Adrenal gland (tissue), 12 donors: Measurements from ENCODE around the gene SAV1. TPM values are rescaled to one million over a fixed set of nuclear protein-coding genes. Genes with fewer than 3 reads are reported as not detected.
"Not testable (repeated sequence)": the region's sequence is repeated elsewhere in the genome, so short reads cannot be mapped to it uniquely, and the experiment has no call there.

Experiments used
- DNase-seq, 7 donors: peaks; one replicate each; pipeline ENCODE4 v3.0.0-alpha.2; 2019 to 2020
- H3K27ac ChIP-seq, 5 donors: fragments of 200-600 bp; sonication (generic) in 4 of 5; 1 replicate in 3 of 5; 2 replicates in 2 of 5; pipeline versions ENCODE4 v1.5.1 to v1.8.0; 2016 to 2020; ENCODE audit warnings: mild to moderate bottlenecking in 1 of 5
- H3K27me3 ChIP-seq: fragments of 200-600 bp; 2 replicates; pipeline ENCODE4 v1.8.0; 2021
- H3K36me3 ChIP-seq, 2 donors: fragments of 200-600 bp; replicated peaks in 1 of 2; 1 replicate in 1 of 2; 2 replicates in 1 of 2; pipeline versions ENCODE4 v1.5.1 to v1.8.0; 2018 to 2022
- H3K4me1 ChIP-seq, 2 donors: fragments of 200-600 bp; replicated peaks in 1 of 2; 1 replicate in 1 of 2; 2 replicates in 1 of 2; pipeline versions ENCODE4 v1.5.1 to v1.8.0; 2018 to 2021
- H3K4me3 ChIP-seq, 4 donors: fragments of 200-600 bp; sonication (generic) in 3 of 4; one replicate each; pipeline ENCODE4 v1.5.1; 2016 to 2018
- H3K9me3 ChIP-seq, 3 donors: fragments of 200-600 bp; sonication (generic) in 1 of 3; replicated peaks in 1 of 3; 1 replicate in 2 of 3; 2 replicates in 1 of 3; pipeline versions ENCODE4 v1.5.1 to v1.8.0; 2016 to 2021
- POLR2A ChIP-seq, 2 donors: fragments of 450-650 bp; IDR thresholded peaks; one replicate each; pipeline ENCODE4 v1.6.1; 2017; ENCODE audit warnings: antibody characterized with exemption in 2 of 2, mild to moderate bottlenecking in 2 of 2, moderate library complexity in 1 of 2
- WGBS, 4 donors: extraction: QIAGEN DNeasy Blood & Tissue Kit in 2 of 4; methylation state at CpG; one replicate each; pipeline versions ENCODE4 v1.1.5 to v1.1.7; 2013 to 2017; 5-methylcytosine and 5-hydroxymethylcytosine counted together
- intact Hi-C, 2 donors: fragments of 100-400 bp; cut with DNase I; formaldehyde crosslinking; loops; one replicate each; pipeline versions ENCODE4 v1.14.1 to v1.15.0; 2022 to 2023
- polyA plus RNA-seq, 3 donors: library from polyadenylated mRNA; stranded (reverse); fragments of 200-250 nt in 2 of 3; fragments of 350-450 nt in 1 of 3; fragmentation: Illumina TruSeq in 1 of 3; extraction: RNeasy Lipid Tissue Mini Kit (QIAGEN cat#74804) in 1 of 3; gene quantifications; one replicate each; pipeline ENCODE4 v1.2.3, GENCODE V29; 2013 to 2014
- total RNA-seq, 9 donors: library from RNA; depleted of rRNA in 4 of 9; stranded (reverse); fragments of >200 nt in 4 of 9; fragments of 120-200 nt in 1 of 9; fragmentation: NEBNext Ultra II Directional in 1 of 9; extraction: Animal tissue kit (Norgen Biotek cat#: 25700) in 1 of 9; gene quantifications; one replicate each; pipeline versions ENCODE4 v1.1.0 to v1.2.4, GENCODE V29; 2013 to 2023
- TF ChIP-seq, protein P1 (sequence below), 6 experiments: fragments of 450-650 bp in 4 of 6; fragments of 200-600 bp in 2 of 6; sonication (generic) in 1 of 6; IDR thresholded peaks; 1 replicate in 5 of 6; 2 replicates in 1 of 6; pipeline versions ENCODE4 v1.5.1 to v1.8.0; 2016 to 2021; ENCODE audit warnings: antibody characterized with exemption in 6 of 6, mild to moderate bottlenecking in 2 of 6, moderate library complexity in 1 of 6
- donor health status: healthy with polysubstance abuse.
- donor health status: Bipolar disorder and iron deficiency.
- donor health status: DM: yes; HTN: yes; CAD: no.
- donor health status: DM: no; HTN: no; CAD: no.
- donor health status: DM: no; HTN: no; CAD: no.
- donor health status: DM: yes; HTN: yes; CAD: no.

The SAV1 gene
- total and polyA plus RNA-seq, 12 donors = 14.8 to 39.2 (median 26.9) TPM

DNA sequence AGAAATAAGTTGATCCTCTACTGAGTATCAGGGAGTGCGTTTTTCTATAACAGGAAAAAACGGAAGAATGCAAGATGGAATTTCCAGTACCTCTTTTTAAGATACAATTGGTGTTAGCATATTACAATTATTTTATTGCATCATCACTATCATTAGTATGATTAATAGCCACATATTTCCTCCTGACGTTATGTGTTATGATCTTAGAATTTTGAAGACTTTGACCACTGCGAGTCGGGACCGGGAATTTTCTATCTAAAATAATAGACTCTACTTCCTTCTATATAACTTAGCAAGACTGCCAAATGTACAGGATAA is 679 bp upstream of the SAV1 start:
- H3K27ac ChIP-seq = peak overlapping the region; percentile 93 to 98 (median 96)
- 5 to 7% (median 6%) methylated on average over 6 of the region's 6 CpGs for WGBS, 4 donors

DNA sequence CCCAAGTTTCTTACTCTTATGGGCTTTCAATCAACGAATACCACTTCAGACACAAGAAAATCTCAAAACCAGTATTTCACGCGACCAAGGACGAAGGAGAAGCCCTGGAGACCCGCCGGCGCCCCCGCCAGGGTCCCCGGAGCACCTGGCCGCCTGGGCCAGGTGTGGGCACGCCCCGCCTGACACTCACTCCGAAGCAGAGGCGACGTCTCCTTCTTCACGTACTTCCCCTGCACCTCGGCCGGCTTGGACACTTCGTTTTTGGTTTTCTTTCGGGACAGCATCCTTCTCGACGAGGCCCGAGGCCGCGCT is 466 bp downstream of the SAV1 start:
- intact Hi-C loops = no loop called here
- WGBS, 4 donors = 0 to 2% (median 0%) methylated on average over 8 to 25 of the region's 25 CpGs

More for the DNA sequence above, 679 bp upstream of the SAV1 start:
- Histone ChIP-seq H3K9me3 (no peaks in the 10 kb centered on the region), H3K27me3 (no peaks in the 10 kb centered on the region), H3K4me1 (peaks cover 4 to 27% of the 10 kb centered on the region in 2 donors), H3K4me3 (peak overlapping the region in 3 of 4 donors; percentile 49 to 90 (median 59)), H3K36me3 (peaks cover 0 to 4% of the 10 kb centered on the region in 2 donors)
- intact Hi-C loops = no loop called here
- no peak for TF ChIP-seq POLR2A (IDR thresholded peaks at IDR 0.05)
- TF ChIP-seq, protein P1, sequence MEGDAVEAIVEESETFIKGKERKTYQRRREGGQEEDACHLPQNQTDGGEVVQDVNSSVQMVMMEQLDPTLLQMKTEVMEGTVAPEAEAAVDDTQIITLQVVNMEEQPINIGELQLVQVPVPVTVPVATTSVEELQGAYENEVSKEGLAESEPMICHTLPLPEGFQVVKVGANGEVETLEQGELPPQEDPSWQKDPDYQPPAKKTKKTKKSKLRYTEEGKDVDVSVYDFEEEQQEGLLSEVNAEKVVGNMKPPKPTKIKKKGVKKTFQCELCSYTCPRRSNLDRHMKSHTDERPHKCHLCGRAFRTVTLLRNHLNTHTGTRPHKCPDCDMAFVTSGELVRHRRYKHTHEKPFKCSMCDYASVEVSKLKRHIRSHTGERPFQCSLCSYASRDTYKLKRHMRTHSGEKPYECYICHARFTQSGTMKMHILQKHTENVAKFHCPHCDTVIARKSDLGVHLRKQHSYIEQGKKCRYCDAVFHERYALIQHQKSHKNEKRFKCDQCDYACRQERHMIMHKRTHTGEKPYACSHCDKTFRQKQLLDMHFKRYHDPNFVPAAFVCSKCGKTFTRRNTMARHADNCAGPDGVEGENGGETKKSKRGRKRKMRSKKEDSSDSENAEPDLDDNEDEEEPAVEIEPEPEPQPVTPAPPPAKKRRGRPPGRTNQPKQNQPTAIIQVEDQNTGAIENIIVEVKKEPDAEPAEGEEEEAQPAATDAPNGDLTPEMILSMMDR (IDR thresholded peaks at IDR 0.05) = no peak
- no peak for DNase-seq

DNA sequence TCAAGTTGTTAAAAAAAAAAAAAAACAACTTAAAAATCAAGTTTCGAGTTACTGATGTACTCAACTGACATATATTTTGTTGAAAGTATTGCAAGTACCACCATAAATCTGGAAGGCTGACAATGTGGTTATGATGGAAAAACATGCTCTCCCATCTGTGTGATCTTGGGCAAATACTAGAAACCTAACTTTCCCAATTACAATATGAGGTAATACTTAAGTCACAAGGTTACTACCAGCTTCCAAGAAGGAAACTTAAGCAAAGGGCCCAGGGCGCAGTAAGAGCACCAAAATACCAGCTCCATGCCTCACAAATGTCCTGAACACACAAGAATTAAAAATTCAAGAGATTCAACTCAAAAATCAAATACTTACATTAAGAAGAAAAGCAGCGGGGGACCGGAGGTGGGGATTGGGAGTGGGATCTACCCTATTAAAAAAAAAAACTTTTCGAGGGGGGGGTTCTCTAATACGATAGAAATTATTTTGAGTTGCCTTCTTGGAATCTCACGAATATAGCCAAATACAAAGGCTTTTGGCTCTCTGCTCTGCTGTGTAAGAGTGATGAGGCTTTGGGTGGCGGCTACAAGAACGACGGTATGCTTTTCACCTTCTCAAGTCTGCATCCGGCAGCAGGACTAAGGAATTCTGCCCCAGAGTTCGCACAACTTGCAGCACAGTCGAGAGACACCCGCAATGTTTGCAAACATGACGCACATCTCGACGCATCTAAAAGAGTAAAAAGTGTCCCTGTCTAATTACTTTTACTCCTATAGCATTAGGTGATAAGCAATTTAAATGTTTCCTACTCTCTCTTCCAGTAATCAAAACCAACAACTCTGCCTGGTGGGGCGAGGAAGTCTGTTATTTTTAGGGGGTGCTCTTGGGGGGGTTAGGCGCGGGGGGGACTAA is 1.1 kb downstream of the SAV1 start:
- WGBS, 4 donors = 1 to 2% (median 1%) methylated on average over 20 of the region's 20 CpGs
- Histone ChIP-seq H3K4me3 (peak overlapping the region; percentile 28 to 90 (median 54)), H3K27me3 (no peaks in the 10 kb centered on the region), H3K9me3 (no peaks in the 10 kb centered on the region), H3K4me1 (peaks cover 4 to 25% of the 10 kb centered on the region in 2 donors), H3K36me3 (peaks cover 0 to 4% of the 10 kb centered on the region in 2 donors), H3K27ac (peak overlapping the region; percentile 93 to 98 (median 96))
- peak in 1 of 2 donors; percentile 72 for TF ChIP-seq POLR2A (IDR thresholded peaks at IDR 0.05)
- TF ChIP-seq, protein P1 (IDR thresholded peaks at IDR 0.05) = no peak
- intact Hi-C loops = no loop called here
- peak; percentile 33 to 70 (median 57) for DNase-seq

More for the DNA sequence above, 466 bp downstream of the SAV1 start:
- Histone ChIP-seq H3K36me3 (peaks cover 0 to 4% of the 10 kb centered on the region in 2 donors), H3K27ac (peak overlapping the region; percentile 93 to 98 (median 96)), H3K4me3 (peak overlapping the region; percentile 28 to 90 (median 54)), H3K9me3 (no peaks in the 10 kb centered on the region), H3K27me3 (no peaks in the 10 kb centered on the region), H3K4me1 (peaks cover 4 to 25% of the 10 kb centered on the region in 2 donors)
- peak in 4 of 7 donors; percentile 35 to 62 (median 43) for DNase-seq
- TF ChIP-seq, protein P1 (IDR thresholded peaks at IDR 0.05) = no peak
- TF ChIP-seq POLR2A (IDR thresholded peaks at IDR 0.05) = no peak

DNA sequence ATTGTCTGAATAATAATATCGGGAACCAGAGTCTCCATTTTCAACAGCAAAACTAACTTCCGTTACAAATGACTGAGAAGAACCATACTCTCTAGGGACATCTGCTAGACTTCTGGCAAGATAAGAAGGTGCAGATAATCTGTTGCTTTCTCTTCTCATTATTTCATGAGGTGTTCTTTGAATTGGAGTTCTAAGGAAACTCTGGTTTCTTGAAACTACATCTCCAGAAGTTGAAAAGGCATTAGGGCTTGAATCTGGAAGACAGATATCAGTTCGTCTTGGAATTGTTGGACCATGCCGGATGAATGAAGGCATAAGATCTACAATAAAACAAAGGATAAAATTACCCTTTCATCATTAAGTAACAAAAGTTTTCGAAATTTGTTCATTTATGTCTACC is 2.8 kb downstream of the SAV1 start:
- H3K9me3 ChIP-seq, H3K27me3 ChIP-seq, H3K36me3 ChIP-seq, H3K27ac ChIP-seq, DNase-seq, H3K4me3 ChIP-seq, intact Hi-C loops: not testable (repeated sequence)
- H3K4me1 ChIP-seq = peaks cover 4 to 25% of the 10 kb centered on the region in 2 donors
- 82 to 93% (median 91%) methylated on average over 5 of the region's 5 CpGs for WGBS, 4 donors

DNA sequence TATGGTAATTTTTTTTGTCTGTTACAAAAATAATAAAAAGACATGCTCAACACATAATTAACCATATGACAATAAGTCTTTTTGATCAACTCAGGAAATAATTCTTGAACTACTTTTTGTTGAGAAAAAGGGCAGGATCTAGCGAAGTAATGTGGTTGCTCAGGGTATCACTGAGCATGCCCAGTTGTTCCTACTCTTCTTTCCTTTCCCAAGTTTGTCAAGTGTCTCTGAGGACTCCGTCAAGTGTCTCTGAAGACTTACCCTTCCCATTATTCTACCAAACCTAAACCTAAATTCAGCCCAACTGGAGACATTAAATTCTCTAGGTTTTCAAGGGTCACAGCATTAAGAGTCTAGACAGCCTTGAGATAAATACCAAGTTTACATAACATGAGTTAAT is 3.5 kb downstream of the SAV1 start:
- H3K4me3 ChIP-seq, H3K36me3 ChIP-seq, DNase-seq, intact Hi-C loops, H3K27ac ChIP-seq, H3K27me3 ChIP-seq, H3K9me3 ChIP-seq: not testable (repeated sequence)
- 97 to 100% (median 98%) methylated on average over 2 of the region's 2 CpGs for WGBS, 4 donors
- H3K4me1 ChIP-seq = peaks cover 4 to 25% of the 10 kb centered on the region in 2 donors
